ENCODE results near the gene HOXA7.

HOXA7 gene

GRCh38 chr7:27170426-27171324, 14.2 kb upstream of the HOXA7 start:
- peak; percentile 42 for DNase-seq (ENCODE audit: low spot score)

- DNase-seq (ENCODE audit: low spot score), result peak; percentile 74
These were observed 13.4 kb upstream of the HOXA7 start for GRCh38 chr7:27169658-27170425.

- DNase-seq (ENCODE audit: low spot score), result peak; percentile 76
These were observed 11.9 kb upstream of the HOXA7 start for GRCh38 chr7:27168265-27168947.

- peak; percentile 72 for DNase-seq (ENCODE audit: low spot score)
These were observed 11.4 kb upstream of the HOXA7 start for GRCh38 chr7:27167916-27168264.

- DNase-seq (ENCODE audit: low spot score), result peak; percentile 89
These were observed 10.3 kb upstream of the HOXA7 start for GRCh38 chr7:27166531-27167505.

- peak; percentile 34 for DNase-seq (ENCODE audit: low spot score)
These were observed 9.6 kb upstream of the HOXA7 start for GRCh38 chr7:27165996-27166530.

GRCh38 chr7:27165089-27165995, 8.9 kb upstream of the HOXA7 start, which contains the start of gene HOXA9:
Gene HOXA9, minus strand, starts transcription at chr7:27165537. Its CDS starts 80 bp downstream, at chr7:27165457.
- DNase-seq (ENCODE audit: low spot score), result peak; percentile 97

- peak; percentile 63 for DNase-seq (ENCODE audit: low spot score)
These were observed 8.1 kb upstream of the HOXA7 start for GRCh38 chr7:27164367-27165088.

- peak; percentile 51 for DNase-seq (ENCODE audit: low spot score)
These were observed 7.5 kb upstream of the HOXA7 start for GRCh38 chr7:27164045-27164366.

- peak; percentile 41 for DNase-seq (ENCODE audit: low spot score)
These were observed 7.0 kb upstream of the HOXA7 start for GRCh38 chr7:27163288-27164044.

GRCh38 chr7:27162561-27163287, 6.2 kb upstream of the HOXA7 start:
- DNase-seq (ENCODE audit: low spot score), result peak; percentile 66

- DNase-seq (ENCODE audit: low spot score), result peak; percentile 57
These were observed 5.5 kb upstream of the HOXA7 start for GRCh38 chr7:27161721-27162560.

- DNase-seq (ENCODE audit: low spot score), result peak; percentile 76
These were observed 4.8 kb upstream of the HOXA7 start for GRCh38 chr7:27161214-27161720.

- DNase-seq (ENCODE audit: low spot score), result peak; percentile 89
These were observed 4.2 kb upstream of the HOXA7 start for GRCh38 chr7:27160546-27161213.

- no peak for DNase-seq (ENCODE audit: low spot score)
These were observed 3.7 kb upstream of the HOXA7 start for GRCh38 chr7:27160145-27160545.
